Stimulated activated CD8-positive, alpha-beta memory T cell treated with anti-CD3 and anti-CD28 coated beads, Interleukin-7, amount 100 ng/mL, for 4 hours (primary cell): Measurements from ENCODE around the gene MRPL55.

Source experiments
- DNase-seq, 2 donors: peaks; one replicate each; pipeline ENCODE4 v3.0.0-alpha.2; 2020; ENCODE audit warnings: low read depth in 2 of 2

Gene MRPL55

GRCh38 chr1:228147768-228148167 is 38.7 kb upstream of the MRPL55 start:
- no peak for DNase-seq

GRCh38 chr1:228147151-228147693 is 38.1 kb upstream of the MRPL55 start:
- DNase-seq = no peak

- DNase-seq = no peak
Measured at GRCh38 chr1:228146417-228147150, 37.5 kb upstream of the MRPL55 start.

- no peak for DNase-seq
Measured at GRCh38 chr1:228145463-228146416, 36.6 kb upstream of the MRPL55 start.

- DNase-seq = no peak
Measured at GRCh38 chr1:228144993-228145343, 35.9 kb upstream of the MRPL55 start.

- DNase-seq = no peak
Measured at GRCh38 chr1:228144193-228144992, 35.3 kb upstream of the MRPL55 start.

- DNase-seq = no peak
Measured at GRCh38 chr1:228143480-228144192, 34.5 kb upstream of the MRPL55 start.

- DNase-seq = no peak
Measured at GRCh38 chr1:228142701-228143136, 33.6 kb upstream of the MRPL55 start.

- DNase-seq = no peak
Measured at GRCh38 chr1:228142155-228142691, 33.1 kb upstream of the MRPL55 start.

GRCh38 chr1:228141226-228142044 is 32.3 kb upstream of the MRPL55 start:
- DNase-seq = no peak

- DNase-seq = no peak
Measured at GRCh38 chr1:228140724-228141225, 31.7 kb upstream of the MRPL55 start.

- peak; percentile 100 for DNase-seq
Measured at GRCh38 chr1:228139931-228140723, 31.0 kb upstream of the MRPL55 start, which contains the start of gene GUK1. TSS of gene GUK1 (plus strand) at chr1:228140279. CDS start at chr1:228140303, 24 bp downstream.

GRCh38 chr1:228139406-228139930 is 30.4 kb upstream of the MRPL55 start:
- no peak for DNase-seq

- no peak for DNase-seq
Measured at GRCh38 chr1:228136901-228137300, 27.8 kb upstream of the MRPL55 start.

- no peak for DNase-seq
Measured at GRCh38 chr1:228134591-228134990, 25.5 kb upstream of the MRPL55 start.

- no peak for DNase-seq
Measured at GRCh38 chr1:228131766-228132165, 22.7 kb upstream of the MRPL55 start.

- DNase-seq = no peak
Measured at GRCh38 chr1:228125185-228125584, 16.1 kb upstream of the MRPL55 start.

GRCh38 chr1:228123505-228123904 is 14.4 kb upstream of the MRPL55 start:
- no peak for DNase-seq
